Parathyroid adenoma (tissue), 2 donors: Measurements from ENCODE around the gene LYRM9.
A peak's percentile ranks its signal among the peaks of the same experiment; 100 is the strongest.

Experiments
- H2AFZ ChIP-seq: fragments of 300-600 bp; sonication (generic); one replicate; pipeline ENCODE4 v1.7.0; 2017; ENCODE audit warnings: antibody characterized with exemption, mild to moderate bottlenecking
- H3K27ac ChIP-seq: fragments of 300-600 bp; sonication (generic); one replicate; pipeline ENCODE4 v1.7.0; 2017
- H3K27me3 ChIP-seq: fragments of 300-600 bp; sonication (generic); one replicate; pipeline ENCODE4 v1.7.0; 2017; ENCODE audit warnings: low read length; ENCODE audit not compliant: control insufficient read depth, insufficient read depth
- H3K36me3 ChIP-seq: fragments of 300-600 bp; sonication (generic); one replicate; pipeline ENCODE4 v1.7.0; 2017; ENCODE audit warnings: low read length; ENCODE audit not compliant: control insufficient read depth, insufficient read depth
- H3K4me1 ChIP-seq: fragments of 300-600 bp; sonication (generic); one replicate; pipeline ENCODE4 v1.7.0; 2017; ENCODE audit warnings: control low read depth
- H3K4me2 ChIP-seq: fragments of 300-600 bp; sonication (generic); one replicate; pipeline ENCODE4 v1.7.0; 2017; ENCODE audit warnings: low read length
- H3K4me3 ChIP-seq: fragments of 300-600 bp; sonication (generic); one replicate; pipeline ENCODE4 v1.7.0; 2017; ENCODE audit warnings: low read depth, low read length
- H3K79me2 ChIP-seq: fragments of 300-600 bp; sonication (generic); one replicate; pipeline ENCODE4 v1.7.0; 2017; ENCODE audit warnings: control low read depth
- H3K9ac ChIP-seq: fragments of 300-600 bp; sonication (generic); one replicate; pipeline ENCODE4 v1.7.0; 2017; ENCODE audit warnings: mild to moderate bottlenecking
- H3K9me3 ChIP-seq: fragments of 300-600 bp; sonication (generic); one replicate; pipeline ENCODE4 v1.7.0; 2017; ENCODE audit warnings: low read length; ENCODE audit not compliant: control insufficient read depth
- TF ChIP-seq, protein P1 (sequence below): fragments of 300-600 bp; sonication (generic); IDR thresholded peaks from one replicate; pipeline ENCODE4 v1.7.0; 2017; ENCODE audit warnings: antibody characterized with exemption, mild to moderate bottlenecking
- donor health status: primary hyperparathyroidism.

Gene LYRM9

DNA sequence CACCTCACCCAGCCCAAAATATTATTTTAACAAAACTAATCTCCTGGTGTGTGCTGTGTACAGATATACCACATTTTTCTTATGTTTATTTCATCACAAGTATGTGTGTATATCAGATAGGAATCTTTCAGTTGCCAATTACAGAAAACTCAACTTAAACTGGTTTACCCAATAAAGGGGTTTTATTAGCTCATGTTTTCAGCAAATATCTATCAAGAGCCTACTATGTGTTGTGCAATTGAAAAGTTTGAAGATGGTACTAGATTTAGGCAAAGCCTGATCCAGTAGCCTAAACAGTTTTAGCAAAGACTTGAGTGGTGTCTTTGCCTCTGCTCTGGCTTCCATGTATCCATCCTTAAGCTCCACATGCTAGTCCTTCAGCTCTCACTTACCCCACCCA is 45.1 kb upstream of the LYRM9 start:
- H3K4me2 ChIP-seq, result no peak overlapping the region
- no peak overlapping the region for H3K9ac ChIP-seq
- H3K27me3 ChIP-seq, result no peaks in the 10 kb centered on the region
- H3K4me1 ChIP-seq, result peaks cover 13% of the 10 kb centered on the region
- no peaks in the 10 kb centered on the region for H3K79me2 ChIP-seq
- no peaks in the 10 kb centered on the region for H3K9me3 ChIP-seq
- TF ChIP-seq, protein P1, sequence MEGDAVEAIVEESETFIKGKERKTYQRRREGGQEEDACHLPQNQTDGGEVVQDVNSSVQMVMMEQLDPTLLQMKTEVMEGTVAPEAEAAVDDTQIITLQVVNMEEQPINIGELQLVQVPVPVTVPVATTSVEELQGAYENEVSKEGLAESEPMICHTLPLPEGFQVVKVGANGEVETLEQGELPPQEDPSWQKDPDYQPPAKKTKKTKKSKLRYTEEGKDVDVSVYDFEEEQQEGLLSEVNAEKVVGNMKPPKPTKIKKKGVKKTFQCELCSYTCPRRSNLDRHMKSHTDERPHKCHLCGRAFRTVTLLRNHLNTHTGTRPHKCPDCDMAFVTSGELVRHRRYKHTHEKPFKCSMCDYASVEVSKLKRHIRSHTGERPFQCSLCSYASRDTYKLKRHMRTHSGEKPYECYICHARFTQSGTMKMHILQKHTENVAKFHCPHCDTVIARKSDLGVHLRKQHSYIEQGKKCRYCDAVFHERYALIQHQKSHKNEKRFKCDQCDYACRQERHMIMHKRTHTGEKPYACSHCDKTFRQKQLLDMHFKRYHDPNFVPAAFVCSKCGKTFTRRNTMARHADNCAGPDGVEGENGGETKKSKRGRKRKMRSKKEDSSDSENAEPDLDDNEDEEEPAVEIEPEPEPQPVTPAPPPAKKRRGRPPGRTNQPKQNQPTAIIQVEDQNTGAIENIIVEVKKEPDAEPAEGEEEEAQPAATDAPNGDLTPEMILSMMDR, result no peak
- H3K36me3 ChIP-seq, result no peaks in the 10 kb centered on the region
- H2AFZ ChIP-seq, result no peak overlapping the region
- no peak overlapping the region for H3K4me3 ChIP-seq
- H3K27ac ChIP-seq, result no peak overlapping the region

DNA sequence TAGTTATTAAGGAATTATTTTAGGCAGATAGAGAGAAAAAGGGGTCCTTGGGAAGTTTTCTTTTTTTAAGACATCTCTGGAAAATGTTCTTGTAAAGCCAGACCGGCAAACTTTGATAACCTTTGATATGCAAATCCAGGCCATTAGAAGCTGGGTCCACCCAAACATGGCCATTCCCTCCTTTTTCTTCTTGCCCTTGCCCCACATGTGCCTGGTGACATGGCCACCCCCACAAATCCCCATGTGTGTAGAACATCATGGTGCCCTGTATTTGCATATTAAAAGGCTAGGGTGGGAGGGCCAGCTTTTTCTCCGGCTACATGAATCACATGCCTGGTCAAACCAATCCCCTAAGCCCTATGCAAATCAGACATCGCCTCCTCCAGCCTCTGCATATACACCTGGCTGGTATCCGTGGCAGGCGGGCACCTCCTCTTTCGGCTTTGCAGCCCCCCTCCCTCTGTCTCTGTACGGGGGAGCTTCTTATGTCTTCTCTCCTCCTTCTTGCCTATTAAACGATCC is 43.9 kb upstream of the LYRM9 start:
- no peaks in the 10 kb centered on the region for H3K79me2 ChIP-seq
- peaks cover 13% of the 10 kb centered on the region for H3K4me1 ChIP-seq
- H3K4me2 ChIP-seq, result no peak overlapping the region
- no peak overlapping the region for H3K27ac ChIP-seq
- no peak overlapping the region for H3K4me3 ChIP-seq
- no peak overlapping the region for H3K9ac ChIP-seq
- H3K9me3 ChIP-seq, result no peaks in the 10 kb centered on the region
- H2AFZ ChIP-seq, result no peak overlapping the region
- TF ChIP-seq, protein P1, result no peak
- H3K27me3 ChIP-seq, result no peaks in the 10 kb centered on the region
- H3K36me3 ChIP-seq, result no peaks in the 10 kb centered on the region

DNA sequence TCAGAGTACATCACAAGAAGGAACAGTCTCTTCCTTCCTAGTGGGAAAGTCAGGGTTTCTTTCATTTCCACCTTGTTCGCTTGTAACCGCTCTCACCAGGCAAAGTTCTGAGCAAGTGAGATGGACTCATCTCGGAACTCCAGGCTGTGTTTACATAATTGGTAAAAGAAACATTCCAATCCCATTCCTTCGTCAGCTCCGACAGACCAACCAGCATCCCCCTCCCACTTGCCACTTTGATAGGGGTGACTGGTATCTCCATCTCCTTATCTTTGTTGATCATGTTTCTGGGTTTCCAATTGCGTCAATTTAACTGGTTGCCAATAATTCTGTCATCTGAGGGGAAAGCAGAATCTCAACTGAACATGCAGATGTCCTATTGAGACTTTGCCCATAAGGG is 36.8 kb upstream of the LYRM9 start:
- no peak overlapping the region for H3K9ac ChIP-seq
- no peaks in the 10 kb centered on the region for H3K9me3 ChIP-seq
- no peaks in the 10 kb centered on the region for H3K79me2 ChIP-seq
- peak overlapping the region; percentile 95 for H3K27ac ChIP-seq
- peak overlapping the region; percentile 28 for H2AFZ ChIP-seq
- H3K4me2 ChIP-seq, result peak overlapping the region; percentile 43
- no peaks in the 10 kb centered on the region for H3K27me3 ChIP-seq
- H3K36me3 ChIP-seq, result no peaks in the 10 kb centered on the region
- H3K4me3 ChIP-seq, result peak overlapping the region; percentile 33
- TF ChIP-seq, protein P1, result no peak
- peaks cover 33% of the 10 kb centered on the region for H3K4me1 ChIP-seq

DNA sequence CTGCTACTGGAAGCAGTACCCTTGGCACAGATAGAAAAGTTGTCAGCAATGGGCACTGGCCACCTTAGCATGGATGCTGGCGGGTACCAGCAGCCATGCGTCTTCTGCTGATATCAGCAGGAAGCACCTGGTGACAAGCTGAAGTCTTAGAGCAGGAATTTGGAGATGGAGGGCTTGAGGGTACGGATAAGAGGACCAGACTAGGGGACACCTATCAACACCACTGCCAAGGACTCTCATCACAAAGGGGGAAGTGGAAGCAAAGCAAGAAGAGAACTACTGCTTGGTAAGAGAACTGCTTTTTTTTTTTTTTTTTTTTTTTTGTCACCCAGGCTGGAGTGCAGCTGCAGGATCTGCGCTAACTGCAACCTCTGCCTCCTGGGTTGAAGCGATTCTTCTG is 35.4 kb upstream of the LYRM9 start:
- Histone ChIP-seq H3K9me3 (no peaks in the 10 kb centered on the region), H3K4me2 (no peak overlapping the region)

DNA sequence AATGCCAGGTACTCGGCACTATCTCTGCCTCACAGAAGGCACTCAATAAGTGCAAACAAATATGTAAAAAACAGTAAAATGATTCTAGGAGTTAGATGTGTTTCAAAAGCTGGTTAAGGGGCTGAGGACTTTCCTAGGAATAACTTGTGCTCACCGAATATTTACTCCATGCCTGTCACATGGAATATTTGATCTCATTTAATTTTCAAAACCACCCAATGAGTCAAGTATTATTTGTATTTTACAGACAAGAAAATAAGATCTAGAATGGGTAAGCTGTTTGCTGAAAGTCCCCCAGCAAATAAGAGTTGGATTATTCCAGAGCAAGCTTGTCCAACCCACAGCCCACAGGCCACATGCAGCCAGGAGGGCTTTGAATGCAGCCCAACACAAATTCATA is 34.6 kb upstream of the LYRM9 start:
- Histone ChIP-seq H3K36me3 (no peaks in the 10 kb centered on the region), H3K27me3 (no peaks in the 10 kb centered on the region), H3K27ac (peak overlapping the region; percentile 95), H2AFZ (no peak overlapping the region), H3K4me2 (no peak overlapping the region), H3K79me2 (no peaks in the 10 kb centered on the region), H3K9me3 (no peaks in the 10 kb centered on the region), H3K4me1 (peaks cover 33% of the 10 kb centered on the region), H3K4me3 (no peak overlapping the region), H3K9ac (no peak overlapping the region)
- TF ChIP-seq, protein P1, result no peak

More for the DNA sequence above, 35.4 kb upstream of the LYRM9 start:
- TF ChIP-seq, protein P1, result no peak
- H3K36me3 ChIP-seq, result no peaks in the 10 kb centered on the region
- peaks cover 33% of the 10 kb centered on the region for H3K4me1 ChIP-seq
- no peaks in the 10 kb centered on the region for H3K79me2 ChIP-seq
- no peak overlapping the region for H3K9ac ChIP-seq
- no peak overlapping the region for H3K4me3 ChIP-seq
- H2AFZ ChIP-seq, result peak overlapping the region; percentile 36
- no peaks in the 10 kb centered on the region for H3K27me3 ChIP-seq
- peak overlapping the region; percentile 95 for H3K27ac ChIP-seq
